ENCODE measurements around the gene UQCRQ. TPM values are rescaled to one million over a fixed set of nuclear protein-coding genes. Genes with fewer than 3 reads are reported as not detected.

The UQCRQ gene
- total and polyA plus RNA-seq, 2 of the 13 experiments (the other 11 are each of a cell fraction or from before 2014, with no cell fraction given): 257 to 575 TPM

DNA sequence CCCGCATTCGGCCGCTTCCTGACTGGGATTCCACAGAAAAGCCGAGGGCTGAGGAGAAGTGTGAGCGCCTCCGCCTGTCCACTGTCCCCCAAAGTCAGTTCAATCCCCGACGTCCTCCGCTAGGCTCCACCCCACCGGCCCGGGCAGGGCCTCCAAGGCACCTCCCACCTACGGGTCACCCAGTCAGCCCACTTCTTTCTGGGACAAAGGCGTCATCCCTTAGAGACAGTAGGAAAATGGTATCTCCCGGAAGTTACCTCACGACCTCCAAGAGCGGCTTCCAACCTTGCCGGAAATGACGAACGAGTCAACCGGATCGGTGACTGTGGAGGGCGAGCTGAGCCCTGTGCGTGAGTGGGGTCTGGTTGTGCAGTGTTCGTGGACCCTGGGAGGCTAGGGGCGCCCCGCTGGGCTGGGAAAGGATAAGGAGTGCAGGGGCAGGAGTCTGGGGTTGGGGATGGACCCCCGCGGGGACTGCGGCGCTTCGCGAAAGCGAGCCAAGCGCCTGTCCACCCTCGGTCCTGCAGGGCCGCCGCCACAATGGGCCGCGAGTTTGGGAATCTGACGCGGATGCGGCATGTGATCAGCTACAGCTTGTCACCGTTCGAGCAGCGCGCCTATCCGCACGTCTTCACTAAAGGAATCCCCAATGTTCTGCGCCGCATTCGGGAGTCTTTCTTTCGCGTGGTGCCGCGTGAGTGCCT lies at the start of gene UQCRQ, which contains the start of gene GDF9 (continued):
- TF ChIP-seq, protein P1, sequence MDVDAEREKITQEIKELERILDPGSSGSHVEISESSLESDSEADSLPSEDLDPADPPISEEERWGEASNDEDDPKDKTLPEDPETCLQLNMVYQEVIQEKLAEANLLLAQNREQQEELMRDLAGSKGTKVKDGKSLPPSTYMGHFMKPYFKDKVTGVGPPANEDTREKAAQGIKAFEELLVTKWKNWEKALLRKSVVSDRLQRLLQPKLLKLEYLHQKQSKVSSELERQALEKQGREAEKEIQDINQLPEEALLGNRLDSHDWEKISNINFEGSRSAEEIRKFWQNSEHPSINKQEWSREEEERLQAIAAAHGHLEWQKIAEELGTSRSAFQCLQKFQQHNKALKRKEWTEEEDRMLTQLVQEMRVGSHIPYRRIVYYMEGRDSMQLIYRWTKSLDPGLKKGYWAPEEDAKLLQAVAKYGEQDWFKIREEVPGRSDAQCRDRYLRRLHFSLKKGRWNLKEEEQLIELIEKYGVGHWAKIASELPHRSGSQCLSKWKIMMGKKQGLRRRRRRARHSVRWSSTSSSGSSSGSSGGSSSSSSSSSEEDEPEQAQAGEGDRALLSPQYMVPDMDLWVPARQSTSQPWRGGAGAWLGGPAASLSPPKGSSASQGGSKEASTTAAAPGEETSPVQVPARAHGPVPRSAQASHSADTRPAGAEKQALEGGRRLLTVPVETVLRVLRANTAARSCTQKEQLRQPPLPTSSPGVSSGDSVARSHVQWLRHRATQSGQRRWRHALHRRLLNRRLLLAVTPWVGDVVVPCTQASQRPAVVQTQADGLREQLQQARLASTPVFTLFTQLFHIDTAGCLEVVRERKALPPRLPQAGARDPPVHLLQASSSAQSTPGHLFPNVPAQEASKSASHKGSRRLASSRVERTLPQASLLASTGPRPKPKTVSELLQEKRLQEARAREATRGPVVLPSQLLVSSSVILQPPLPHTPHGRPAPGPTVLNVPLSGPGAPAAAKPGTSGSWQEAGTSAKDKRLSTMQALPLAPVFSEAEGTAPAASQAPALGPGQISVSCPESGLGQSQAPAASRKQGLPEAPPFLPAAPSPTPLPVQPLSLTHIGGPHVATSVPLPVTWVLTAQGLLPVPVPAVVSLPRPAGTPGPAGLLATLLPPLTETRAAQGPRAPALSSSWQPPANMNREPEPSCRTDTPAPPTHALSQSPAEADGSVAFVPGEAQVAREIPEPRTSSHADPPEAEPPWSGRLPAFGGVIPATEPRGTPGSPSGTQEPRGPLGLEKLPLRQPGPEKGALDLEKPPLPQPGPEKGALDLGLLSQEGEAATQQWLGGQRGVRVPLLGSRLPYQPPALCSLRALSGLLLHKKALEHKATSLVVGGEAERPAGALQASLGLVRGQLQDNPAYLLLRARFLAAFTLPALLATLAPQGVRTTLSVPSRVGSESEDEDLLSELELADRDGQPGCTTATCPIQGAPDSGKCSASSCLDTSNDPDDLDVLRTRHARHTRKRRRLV (CRISPR knock-in tag; IDR thresholded peaks at IDR 0.05): peak; percentile 16
- TF ChIP-seq ZFP62 (CRISPR knock-in tag; IDR thresholded peaks at IDR 0.05) (no peak), NR2C2 (CRISPR knock-in tag; IDR thresholded peaks at IDR 0.05; ENCODE audit: borderline replicate concordance) (peak; percentile 93), TBX3 (IDR thresholded peaks at IDR 0.05; ENCODE audit: borderline replicate concordance) (peak; percentile 33; the same call in 1 of the 2 replicates), TARDBP (CRISPR knock-in tag; IDR thresholded peaks at IDR 0.05) (peak; percentile 97), HNF4G (IDR thresholded peaks at IDR 0.05; ENCODE audit: borderline replicate concordance, low read depth, low read length) (no peak; the same call in 1 of the 2 replicates), HNF4G (CRISPR knock-in tag; IDR thresholded peaks at IDR 0.05; ENCODE audit: borderline replicate concordance, low read depth) (peak; percentile 54; the same call in 1 of the 2 replicates), SP2 (CRISPR knock-in tag; IDR thresholded peaks at IDR 0.05) (no peak), ZNF232 (CRISPR knock-in tag; IDR thresholded peaks at IDR 0.05; ENCODE audit: borderline replicate concordance) (no peak), KDM4B (CRISPR knock-in tag; IDR thresholded peaks at IDR 0.05) (peak; percentile 80), ZNF33B (CRISPR knock-in tag; IDR thresholded peaks at IDR 0.05) (peak; percentile 87; the same call in 1 of the 2 replicates), CSRNP2 (CRISPR knock-in tag; conservative IDR thresholded peaks at IDR 0.05; ENCODE audit: low read depth) (no peak), HBP1 (CRISPR knock-in tag; IDR thresholded peaks at IDR 0.05; ENCODE audit: low read depth) (peak; percentile 83; the same call in 1 of the 2 replicates), ZNF354B (CRISPR knock-in tag; IDR thresholded peaks at IDR 0.05) (no peak), ZNF253 (CRISPR knock-in tag; IDR thresholded peaks at IDR 0.05; ENCODE audit: borderline replicate concordance) (0 out of 2 replicates have a peak, but pooled peaks have one; percentile 54), FOXK1 (CRISPR knock-in tag; IDR thresholded peaks at IDR 0.05; ENCODE audit: borderline replicate concordance, low read depth) (0 out of 2 replicates have a peak, but pooled peaks have one; percentile 55), BRCA1 (CRISPR knock-in tag; IDR thresholded peaks at IDR 0.05) (no peak; the same call in 1 of the 2 replicates), ZFP41 (CRISPR knock-in tag; IDR thresholded peaks at IDR 0.05; ENCODE audit: borderline replicate concordance) (peak; percentile 64; the same call in 1 of the 2 replicates), ELF4 (CRISPR knock-in tag; IDR thresholded peaks at IDR 0.05; ENCODE audit: borderline replicate concordance) (peak; percentile 72; the same call in 1 of the 2 replicates)
- TF ChIP-seq, protein P2, sequence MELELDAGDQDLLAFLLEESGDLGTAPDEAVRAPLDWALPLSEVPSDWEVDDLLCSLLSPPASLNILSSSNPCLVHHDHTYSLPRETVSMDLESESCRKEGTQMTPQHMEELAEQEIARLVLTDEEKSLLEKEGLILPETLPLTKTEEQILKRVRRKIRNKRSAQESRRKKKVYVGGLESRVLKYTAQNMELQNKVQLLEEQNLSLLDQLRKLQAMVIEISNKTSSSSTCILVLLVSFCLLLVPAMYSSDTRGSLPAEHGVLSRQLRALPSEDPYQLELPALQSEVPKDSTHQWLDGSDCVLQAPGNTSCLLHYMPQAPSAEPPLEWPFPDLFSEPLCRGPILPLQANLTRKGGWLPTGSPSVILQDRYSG (CRISPR knock-in tag; IDR thresholded peaks at IDR 0.05): no peak
